GM21528 (cell line): Measurements from ENCODE around the gene GABRG1.

Experiments used
- ATAC-seq: cut with Tn5 transposase; IDR thresholded peaks from one replicate; pipeline ENCODE4 v1.9.1; 2021; ENCODE audit warnings: mild to moderate bottlenecking, moderate library complexity; ENCODE audit not compliant: unreplicated experiment, low FRiP score

Gene GABRG1

DNA sequence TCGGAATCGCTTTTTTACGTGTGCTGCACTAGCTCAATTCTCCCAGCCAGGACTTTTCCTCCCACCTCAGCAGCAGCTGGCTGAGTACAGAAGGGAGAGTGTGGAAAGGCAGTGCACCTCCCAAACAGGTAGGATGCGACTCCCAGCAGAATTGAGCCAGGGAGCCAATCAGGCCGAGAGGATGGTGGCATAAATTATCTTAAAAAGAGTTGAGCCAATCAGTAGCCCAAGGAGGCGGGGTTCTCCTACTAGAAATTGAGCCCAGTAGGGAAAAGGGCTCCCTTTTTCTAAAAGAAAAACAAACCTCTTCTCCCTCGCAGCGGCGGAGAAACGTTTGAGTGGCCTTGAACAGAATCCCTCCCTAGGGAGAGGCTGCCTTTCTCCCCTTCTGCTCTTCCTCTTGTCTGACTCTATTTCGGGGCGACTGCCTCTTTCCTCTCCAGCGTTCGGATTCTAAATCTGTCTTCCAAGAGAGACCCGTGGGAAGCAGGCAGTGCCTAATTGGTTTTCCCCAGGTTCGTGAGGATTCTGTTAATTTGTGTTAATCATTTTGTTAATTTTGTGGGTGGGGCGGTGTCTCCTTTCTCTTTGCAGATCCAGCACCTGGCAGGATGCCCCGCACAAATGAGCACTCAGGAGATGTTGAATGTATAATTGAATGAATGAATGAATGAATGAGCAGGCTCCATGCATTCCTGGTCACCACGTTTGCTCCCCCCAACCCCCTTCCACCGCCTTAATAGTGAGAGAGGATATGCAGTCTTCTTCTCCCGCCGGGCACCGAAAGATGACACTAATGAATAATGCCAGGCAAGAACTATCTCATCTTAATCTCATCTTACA is at the start of gene GABRG1:
TSS of gene GABRG1 (minus strand) at position 142 of the 843 bp plus-strand sequence. CDS start at position 1, 141 bp downstream.
- ATAC-seq = no peak

GRCh38 chr4:46146993-46147392 is 23.1 kb upstream of the GABRG1 start:
- no peak for ATAC-seq

DNA sequence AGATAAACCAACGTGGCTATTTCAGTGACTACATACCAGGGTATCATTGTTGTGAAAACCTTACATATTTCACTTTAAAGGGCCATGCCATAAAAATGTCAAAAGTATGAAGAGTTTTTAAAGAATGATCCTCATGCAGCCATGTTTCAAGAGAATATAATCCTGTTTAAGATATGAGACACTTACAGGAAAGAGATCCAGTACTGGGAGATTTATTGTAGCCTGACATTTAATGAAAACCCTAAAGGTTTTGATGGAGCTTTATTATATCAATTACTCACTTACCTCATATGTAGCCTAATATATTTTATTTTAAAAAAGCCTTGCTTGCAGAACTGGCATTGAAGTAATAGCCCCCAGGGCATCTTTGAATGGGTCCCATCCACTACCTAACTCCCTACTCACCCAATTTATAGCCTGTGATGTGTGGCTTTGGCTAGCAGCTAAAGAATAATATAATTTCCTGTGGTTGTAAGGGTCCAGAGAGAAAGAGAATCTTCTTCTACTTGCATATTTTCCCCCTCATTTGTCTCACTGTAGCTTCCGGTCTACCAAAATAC is 7.7 kb upstream of the GABRG1 start:
- no peak for ATAC-seq

DNA sequence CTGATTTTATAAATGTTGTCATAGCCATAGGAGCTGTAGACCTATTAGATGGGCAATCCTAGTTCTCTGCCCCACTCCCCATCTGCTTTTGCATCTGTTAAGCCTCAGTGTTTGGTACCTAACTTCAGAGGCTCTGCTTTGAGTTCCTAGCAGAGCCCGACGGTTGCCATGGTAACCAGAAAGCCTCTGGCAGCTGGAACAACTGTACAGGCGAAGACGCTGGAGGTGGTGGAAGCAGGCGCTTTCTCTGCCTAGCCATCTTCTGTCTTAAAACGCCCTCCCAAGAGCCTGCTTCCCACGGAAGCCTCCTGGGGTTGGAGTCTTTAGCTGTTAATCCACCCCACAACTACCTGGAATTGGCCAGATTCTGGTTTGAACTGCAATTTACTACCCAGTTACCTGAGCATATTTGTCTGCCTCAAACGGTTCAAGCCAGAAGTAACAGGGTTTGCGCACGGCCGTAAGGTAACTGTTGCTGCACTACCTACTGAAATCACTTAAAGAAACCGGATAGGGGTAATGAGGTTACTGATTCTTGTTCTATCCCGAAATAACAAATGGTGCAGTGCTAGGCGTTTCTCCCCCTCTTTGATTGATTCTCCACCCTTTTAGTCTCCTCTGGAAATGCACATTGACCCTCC is 1.0 kb upstream of the GABRG1 start:
- ATAC-seq = no peak

DNA sequence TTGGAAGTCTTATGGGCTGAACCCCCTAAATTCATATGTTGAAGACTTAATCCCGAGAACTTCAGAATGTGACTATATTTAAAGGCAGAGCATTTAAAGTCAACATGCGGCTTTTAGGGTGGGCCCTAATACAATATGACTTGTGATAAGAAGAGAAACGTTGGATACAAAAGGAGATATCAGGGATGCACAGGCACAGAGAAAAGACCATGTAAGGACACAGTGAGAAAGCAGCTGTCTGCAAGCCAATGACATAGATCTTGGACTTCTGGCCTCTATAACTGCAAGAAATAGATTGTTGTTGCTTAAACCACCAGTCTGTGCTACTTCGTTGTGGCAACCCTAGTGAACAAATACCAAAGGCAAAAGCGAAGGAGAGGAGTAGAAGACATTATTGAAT is 42.2 kb downstream of the GABRG1 start:
- no peak for ATAC-seq

- ATAC-seq = no peak
Observed at GRCh38 chr4:46081248-46081647, 42.6 kb downstream of the GABRG1 start.

DNA sequence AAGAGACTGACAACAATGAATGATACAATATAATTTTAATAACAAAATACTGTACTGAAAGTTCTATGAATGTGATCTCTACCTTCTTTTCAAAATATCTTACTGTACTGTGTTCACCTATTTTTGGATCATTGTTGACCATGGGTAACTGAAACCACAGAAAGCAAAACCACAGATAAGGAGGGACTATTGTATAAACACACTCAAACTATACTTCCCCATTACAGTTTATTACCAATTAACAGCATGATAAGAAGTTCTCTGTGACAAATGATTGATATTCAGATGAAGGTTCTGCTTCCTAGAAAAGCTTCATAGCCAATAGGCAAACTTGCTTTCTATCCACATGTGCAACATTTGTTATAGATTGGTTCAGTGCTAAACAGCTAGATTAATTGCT is 50.1 kb downstream of the GABRG1 start:
- no peak for ATAC-seq

DNA sequence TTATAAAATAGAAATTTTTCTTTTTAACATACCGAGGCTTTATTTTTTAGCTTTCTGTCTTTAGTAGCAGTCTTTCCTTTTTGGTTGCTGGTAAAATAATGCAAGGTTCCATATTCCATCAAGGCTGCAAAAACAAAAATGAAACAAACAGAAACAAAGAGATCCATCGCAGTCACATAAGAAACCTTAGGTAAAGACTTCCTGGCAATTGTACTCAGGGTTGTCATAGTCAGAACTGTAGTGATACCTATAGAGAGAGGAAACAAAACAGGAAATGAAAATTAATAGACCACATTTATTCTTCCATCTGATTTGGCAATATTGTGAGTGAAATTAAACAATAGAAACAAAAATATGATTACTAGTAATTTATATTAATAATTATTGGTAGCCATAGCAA is 72.5 kb downstream of the GABRG1 start:
- ATAC-seq = no peak

DNA sequence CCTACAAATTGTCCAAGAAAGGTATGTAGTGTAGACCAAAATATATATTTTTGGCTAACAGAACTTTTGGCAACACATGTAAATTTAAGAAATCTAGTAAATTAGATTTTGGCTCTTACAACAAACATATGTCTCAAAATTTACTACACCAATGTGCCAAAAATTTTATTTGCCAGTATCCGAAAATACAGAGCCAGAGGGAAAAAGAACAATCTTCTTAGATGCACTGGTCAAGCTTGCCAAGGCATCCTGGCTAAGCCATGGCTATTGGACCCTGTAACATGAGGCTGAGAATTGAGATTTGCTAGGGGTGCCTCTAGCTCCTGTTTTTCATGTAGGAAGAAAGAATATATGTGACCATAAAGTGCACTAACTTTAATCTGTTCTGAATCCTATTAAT is 91.8 kb downstream of the GABRG1 start:
- ATAC-seq = no peak

GRCh38 chr4:46016306-46016705 is 107.5 kb downstream of the GABRG1 start:
- no peak for ATAC-seq

DNA sequence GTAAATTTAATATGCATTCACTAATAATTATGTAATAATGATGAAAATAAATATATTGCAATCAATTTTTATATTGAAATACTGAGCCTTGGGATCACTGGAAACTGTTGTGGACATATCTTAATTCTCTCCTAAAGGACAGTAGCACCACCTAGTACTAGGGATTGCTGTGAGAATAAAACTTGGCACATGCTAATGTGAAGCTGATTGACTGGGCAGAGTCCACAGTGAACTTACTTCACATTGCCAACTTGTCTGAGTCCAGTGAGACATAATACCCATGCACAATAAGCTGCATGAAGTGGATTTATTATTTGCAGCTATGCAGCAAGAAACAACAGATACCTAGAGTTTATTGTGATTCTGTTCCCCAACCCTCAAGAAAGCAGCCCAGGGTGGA is 131.1 kb downstream of the GABRG1 start:
- ATAC-seq = no peak

DNA sequence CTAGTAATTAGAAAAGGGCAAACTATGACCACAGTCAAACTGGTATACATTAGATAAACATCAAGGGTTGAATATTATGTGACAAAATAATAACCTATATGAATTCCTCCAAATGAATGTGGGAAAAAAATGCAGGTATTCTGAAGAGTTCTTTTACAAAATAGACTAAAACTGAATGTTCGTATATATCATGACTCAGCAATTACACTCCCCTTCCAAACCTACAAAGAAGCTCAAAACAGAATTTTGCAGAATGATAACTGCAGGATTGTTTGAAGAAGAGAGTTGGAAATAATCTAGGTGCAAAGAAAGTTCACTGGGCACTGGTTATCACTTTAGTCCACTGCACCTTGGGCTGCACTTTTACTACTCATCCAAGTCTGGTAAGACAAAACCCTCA is 134.1 kb downstream of the GABRG1 start:
- no peak for ATAC-seq

DNA sequence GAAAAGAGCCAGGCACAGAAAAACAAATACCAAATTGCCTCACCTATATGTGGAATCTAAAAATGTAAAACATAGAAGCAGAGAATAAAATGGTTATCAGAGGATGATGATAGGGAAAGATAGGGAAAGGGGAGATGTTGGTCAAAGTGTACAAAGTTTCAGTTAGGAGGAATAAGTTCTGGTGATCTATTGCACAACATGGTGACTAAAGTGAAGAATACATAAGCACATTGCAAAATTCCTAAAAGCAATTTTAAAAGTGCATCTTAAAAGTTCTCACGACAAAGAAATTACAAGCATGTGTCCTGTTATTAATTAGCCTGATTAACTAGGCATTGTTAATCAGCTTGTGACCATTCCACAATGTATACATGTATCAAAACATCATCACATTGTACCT is 136.0 kb downstream of the GABRG1 start:
- no peak for ATAC-seq
